ENCODE results near the gene HIVEP1.

HIVEP1 gene

DNA sequence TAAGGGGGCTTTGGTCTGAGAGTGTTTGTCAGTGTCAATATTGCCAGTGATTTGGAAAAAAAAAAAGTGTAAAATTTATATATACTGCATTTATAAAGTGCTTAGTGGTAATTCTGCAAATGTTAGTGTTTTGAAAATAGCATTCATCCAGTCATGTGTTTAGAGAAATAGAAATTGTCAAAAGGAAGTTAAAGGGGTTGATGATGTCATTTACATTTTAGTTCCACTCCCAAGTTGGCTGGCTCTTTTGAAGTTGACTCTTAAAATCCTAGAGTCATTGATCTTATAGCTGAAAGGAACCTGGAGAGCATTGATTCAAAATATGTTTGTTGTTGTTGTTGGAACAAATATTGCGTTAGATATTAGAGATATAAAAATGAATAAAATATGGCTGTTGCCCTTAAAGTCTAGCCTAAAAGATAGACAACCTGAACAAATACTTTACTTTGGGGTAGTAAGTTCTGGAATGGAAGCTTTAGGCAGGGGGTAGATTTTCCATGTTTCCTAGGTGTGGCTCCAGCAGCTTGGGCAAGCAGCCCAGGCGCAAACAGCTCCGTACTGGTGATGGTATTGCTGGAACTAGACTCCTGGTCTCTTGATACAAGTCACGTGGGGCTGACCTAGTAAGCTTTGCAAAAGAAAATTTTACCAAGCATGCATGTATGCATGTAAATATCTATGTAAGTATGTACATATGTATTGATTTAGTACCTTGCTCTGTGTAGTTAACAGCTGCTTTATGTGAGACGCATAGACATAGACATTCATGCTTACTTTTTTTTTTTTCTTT lies 46.3 kb downstream of the HIVEP1 start:
- DNase-seq = peak; percentile 48

DNA sequence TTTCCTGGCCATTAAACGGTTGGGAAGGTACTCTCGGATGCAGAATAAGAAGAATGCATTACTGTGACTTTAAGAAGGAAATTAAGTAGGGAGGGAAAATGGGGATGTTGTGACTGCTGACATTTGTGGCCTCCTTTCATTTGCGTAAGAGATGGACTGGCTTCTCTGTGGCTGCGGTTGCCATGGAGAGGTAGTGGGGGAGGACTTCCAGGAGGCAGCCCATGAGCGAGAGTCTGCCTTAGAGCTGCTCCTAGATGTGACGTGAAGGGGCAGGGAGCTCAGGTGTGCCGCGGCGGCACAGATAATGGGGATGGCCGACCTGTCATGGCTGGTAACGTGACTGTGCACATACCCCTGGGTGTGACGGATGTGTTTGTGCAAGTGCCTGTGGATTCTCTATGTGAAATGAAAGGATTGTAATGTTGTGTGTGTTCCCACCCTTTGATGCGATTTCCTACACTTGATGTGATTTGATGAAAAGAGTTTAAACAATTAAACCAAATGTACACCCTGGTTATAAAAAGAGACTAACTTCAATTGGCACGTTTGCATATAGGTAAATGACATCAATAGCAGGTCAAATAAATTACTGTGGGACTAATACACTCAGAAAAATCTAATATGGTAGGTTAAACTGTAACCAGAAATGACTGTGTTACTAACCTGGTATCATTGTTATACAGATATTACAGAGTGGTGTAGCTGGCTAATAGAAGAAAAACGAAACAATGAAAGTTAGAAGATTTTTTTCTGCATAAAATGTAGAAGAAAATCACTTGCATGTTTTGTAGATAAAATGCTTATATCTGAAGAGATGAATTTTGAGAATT lies 48.9 kb downstream of the HIVEP1 start:
- DNase-seq = peak; percentile 76

DNA sequence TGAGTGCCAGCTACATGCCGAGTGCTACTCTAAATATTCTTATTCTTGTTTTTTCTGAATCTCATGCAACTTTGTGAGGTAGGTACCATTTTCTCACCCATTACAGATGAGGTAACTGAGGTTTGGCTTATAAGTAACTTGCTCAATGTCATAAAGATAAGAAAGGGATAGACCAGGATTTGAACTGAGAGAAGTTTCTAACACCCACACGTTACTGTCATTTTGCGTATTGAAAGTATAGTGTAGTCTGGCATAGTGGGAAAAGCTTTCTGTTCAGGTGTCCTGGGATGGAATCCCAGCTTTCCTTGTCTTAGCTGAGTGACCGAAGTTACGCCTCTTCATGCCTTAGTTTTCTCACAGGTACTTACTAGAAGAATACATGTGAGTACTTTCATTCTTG lies 50.5 kb downstream of the HIVEP1 start:
- DNase-seq = no peak

DNA sequence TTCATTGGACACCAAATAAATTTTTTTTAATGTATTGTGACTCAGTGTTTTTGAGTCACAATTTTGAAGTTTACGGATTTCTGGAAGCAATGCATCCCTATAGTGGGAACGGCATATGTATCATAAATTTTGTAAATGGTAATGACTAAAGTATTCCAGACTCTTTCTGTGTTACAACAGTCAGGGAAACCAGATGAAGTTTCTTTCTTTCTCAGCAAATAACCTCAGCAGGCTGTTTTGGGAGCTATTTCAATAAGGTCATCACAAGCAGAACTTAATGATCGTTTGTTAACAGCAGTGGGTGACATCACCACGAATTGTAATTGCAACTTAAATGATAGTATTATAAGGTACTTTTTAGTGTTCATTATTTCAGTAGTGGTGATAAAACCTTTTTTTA lies 52.0 kb downstream of the HIVEP1 start:
- no peak for DNase-seq

DNA sequence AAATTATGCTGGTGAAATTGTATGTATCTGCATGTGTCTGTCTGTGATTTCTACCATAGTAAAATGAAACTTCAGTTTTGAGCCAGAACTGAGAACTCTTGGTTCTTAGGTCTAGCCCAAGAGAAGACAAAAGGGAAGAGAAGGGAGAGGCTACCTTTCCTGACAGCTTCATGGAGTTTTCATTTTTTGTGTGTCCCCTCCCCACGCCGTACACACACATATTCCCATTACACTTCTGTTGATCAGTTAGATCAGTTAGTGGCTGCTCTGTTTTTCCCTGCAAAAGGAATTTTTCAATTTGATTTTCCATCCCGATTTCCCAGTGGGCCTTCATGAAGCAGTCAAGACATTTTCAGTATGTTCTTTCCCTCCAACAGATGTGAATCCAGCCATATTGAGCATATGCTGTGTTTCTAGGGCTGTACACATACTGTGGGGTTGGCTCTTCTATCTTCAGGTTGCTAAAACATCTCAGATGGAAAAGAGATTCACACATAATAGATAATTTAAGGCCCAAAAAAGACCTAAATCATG lies 52.5 kb downstream of the HIVEP1 start:
- no peak for DNase-seq

DNA sequence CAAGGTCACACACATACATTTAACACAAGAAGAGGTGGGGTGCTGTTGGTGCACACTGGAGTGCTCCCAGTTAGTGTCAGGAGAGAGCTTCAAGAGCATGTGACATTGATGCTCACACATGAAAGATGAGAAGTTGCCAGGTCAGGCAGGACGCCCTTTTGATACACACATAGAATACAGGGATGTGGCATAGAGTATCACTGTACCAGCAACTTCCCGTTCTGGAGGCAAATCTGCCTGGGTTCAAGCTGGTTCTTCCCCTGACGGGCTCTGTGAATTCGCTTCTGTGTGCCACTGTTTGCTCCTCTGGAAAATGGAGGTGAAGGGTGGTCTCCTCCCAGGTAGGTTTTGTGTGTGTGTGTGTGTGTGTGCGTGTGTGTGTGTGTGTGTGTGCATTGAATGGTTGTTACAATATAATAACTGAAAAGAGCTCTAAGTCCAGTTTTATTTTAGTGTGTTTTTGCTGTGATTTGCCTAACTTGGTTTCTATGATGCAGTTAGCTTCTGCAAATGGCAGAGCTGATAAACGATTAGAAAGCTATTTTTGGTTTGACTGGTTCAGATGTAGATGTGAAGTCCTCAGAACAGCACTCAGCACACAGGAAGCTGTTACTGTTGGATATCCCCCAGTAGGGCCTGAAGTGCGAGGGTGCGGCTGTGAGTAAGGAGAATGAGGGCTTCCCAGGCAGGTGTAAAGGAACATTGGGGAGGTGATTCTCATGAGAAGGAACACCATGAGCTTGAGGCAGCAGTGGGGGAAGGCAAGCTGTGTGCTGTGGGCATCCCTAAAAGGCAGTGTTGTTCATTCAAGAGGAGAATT lies 53.4 kb downstream of the HIVEP1 start:
- DNase-seq = no peak

DNA sequence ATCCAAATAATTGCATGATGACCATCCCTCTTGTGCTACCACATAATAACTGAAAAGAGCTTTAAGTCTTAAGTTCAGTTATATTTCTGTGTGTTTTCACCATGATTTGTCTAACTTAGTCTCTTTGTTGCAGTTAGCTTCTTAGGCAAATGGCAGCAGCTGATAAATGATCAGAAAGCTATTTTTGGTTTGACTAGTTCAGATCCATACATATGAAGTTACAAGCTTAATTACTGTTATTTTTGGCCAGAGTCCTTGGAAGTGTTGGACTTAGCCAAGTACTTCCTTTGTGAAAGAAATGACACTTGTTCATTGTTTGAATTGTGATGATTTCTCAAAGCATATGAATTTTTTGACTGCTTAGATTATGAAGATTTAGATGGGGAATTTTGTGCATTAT lies 54.2 kb downstream of the HIVEP1 start:
- DNase-seq = no peak

DNA sequence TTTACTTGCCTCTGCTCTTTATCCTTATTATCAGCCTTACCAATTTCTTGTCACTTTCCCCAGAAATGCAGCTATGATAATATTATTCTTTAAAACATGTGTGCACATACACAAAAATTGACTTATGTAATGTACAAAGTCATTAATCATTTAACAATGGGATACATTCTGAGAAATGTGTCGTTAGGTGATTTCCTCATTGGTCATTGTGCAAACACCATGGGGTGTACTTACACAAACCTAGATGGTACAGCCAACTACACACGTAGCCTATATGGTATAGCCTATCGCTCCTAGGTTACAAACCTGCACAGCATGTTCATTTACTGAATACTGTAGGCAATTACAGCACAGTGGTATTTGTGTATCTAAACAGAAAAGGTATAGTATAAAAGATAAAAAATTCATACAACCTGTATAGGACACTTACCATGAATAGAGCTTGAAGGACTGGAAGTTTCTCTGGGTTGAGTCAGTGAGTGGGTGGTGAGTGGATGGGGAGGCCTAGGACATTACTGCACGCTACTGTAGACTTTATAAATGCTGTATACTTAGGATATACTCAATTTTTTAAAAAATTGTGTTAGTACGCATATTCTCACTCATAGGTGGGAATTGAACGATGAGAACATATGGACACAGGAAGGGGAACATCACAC lies 56.9 kb downstream of the HIVEP1 start:
- no peak for DNase-seq

DNA sequence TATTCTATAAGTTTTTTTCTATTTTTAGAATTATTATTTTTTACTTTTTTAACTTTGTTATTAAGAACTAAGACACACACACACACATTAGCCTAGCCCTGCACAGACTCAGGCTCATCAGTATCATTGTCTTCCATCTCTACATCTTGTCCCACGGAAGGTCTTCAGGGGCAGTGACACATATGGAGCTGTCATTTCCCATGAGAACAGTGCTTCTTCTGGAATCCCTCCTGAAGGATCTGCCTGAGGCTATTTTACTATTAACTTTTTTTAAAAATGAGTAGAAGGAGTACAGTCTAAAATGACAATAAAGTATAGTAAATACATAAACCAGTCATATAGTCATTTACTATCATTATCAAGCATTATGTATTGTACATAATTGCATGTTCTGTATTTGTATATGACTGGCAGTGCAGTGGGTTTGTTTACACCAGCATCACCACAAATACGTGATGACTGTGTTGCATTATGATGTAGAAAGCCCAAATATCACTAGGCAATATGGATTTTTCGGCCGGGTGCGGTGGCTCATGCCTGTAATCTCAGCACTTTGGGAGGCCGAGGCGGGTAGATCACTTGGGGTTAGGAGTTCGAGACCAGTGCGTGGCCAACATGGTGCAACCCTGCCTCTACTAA lies 57.9 kb downstream of the HIVEP1 start:
- no peak for DNase-seq

DNA sequence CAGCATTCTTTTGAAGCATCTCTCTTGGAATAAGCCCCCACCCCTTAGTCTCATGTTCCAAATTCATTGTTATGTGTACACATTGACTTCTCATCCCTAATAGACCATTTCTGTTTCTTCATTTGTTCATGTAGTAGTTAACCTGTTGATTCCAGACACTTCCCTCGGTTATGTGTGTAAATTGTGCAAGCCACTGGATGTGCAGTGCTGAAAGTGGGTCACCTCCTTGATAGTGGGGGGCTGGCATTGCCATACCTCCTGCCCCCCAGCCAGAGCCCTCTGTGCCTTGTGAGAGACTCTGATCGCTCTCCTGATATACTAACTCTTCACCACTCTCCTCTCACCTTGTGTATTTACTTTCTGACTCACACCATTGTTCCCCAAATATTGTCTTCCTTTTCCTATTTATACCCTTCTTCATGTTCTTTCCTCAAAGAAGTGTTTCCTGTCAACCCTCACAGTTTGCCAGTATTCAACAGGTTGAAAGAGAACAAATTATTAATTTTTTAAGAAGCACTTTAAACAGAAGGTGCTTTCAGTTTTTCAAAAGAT lies 59.0 kb downstream of the HIVEP1 start:
- no peak for DNase-seq

DNA sequence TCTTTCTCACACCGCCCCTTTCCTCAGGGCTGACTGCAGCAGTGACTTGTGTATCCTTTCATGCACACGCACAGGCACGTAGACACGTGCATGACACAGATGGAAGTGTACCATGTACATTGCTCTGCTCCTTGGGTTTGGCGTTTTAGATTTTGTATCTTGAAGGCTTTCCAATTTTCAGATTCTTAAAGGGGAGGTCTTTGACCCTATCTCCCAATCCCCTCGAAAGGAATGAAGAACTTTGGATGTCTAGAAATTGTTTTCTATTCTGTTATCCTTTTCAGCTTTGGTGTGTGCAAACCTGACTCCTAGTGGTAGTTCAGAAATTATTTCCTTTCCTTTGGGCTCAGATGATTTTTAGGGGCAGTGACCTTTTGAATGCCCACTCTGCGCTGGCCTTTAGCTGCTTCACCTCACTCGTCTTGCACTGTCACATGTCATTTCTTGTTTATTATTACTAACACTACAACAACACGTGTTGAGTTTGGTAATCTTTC lies 63.0 kb downstream of the HIVEP1 start:
- no peak for DNase-seq

DNA sequence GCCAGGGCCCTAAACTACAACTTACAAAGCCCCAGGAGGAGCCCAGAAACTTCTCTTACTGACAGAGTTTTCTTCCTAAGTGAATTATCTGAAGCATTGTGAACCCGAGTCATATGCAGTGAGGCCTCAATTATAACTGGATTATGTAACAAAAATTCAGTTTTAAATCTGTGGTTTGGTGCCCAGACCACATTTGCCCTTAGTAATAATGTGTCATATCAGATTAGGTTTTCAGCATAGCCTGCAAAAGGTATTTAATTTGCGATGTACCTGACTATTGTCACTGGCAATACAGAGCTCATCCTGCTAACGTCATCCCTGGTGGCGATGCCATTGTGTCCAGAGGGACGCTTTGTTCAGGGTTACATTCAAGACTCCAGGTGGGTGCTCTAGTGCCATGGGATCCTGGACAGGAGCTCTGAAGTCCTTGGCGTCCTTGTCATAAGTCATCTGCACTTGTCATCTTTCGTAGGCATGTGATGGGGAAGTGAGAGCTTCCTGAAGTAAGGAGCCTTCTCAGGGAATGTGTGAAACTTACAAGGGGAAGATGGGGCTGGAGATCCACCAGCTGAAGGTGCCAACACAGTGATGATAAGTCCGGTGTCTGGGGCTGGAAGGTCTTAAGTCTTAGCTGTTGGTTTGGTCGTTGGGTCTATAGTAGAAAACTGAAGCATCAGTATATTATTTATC lies 65.1 kb downstream of the HIVEP1 start:
- no peak for DNase-seq

DNA sequence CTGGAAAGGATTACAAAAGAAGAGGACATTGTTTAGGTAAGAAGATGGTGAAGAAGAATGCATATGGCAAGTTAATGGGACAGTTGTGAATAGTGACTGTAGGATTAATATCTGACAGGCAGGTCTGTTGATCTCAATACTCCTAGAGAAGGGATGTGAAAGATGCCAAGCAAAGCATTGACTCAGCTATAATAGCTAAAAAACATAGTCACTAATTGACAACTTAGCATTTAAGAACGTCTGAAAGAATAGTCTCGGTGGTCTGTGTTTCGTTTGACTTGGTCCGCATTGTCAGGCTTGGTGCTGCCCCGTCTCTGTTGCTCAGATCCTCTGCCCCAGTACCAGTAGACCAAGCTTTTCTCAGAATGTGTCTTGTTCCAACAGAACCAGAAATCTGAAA lies 65.9 kb downstream of the HIVEP1 start:
- DNase-seq = no peak

DNA sequence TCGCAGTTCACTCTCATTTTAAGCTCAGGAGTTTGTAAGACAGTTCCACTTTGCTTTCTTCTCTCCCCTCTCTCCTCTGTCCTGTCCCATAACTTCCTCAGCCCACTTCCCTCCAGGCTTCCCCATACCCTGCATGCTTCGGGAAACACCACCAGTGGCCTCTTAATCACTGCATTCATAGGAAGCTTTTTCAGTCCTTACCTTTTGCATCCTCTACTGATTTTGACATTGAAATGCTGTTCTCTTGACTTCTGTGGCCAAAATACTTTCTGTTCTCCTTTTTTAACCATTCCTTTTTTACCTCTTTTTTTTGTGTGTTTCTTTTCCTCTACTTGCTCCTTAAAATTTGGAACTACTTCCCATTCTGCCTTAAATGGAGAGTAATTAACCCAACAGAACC lies 69.7 kb downstream of the HIVEP1 start:
- DNase-seq = no peak

DNA sequence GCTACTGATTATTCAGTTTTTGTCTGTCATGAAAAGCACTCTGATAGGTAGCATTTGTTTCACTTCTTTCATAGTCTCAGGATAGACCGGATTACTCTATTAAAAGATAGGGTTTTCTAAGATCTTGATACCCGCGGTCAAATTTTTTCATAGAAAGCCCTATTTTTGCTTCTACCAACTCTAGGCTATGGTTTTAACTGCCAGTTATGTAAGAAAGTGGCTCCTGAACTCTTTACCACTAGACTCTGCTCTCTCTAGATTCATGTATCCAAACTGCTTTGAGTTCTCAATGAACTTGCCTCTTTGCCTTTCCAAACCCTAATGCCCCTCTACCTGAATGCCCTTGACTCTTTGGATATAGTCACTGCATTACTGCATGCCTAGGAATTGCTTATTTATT lies 70.3 kb downstream of the HIVEP1 start:
- no peak for DNase-seq

DNA sequence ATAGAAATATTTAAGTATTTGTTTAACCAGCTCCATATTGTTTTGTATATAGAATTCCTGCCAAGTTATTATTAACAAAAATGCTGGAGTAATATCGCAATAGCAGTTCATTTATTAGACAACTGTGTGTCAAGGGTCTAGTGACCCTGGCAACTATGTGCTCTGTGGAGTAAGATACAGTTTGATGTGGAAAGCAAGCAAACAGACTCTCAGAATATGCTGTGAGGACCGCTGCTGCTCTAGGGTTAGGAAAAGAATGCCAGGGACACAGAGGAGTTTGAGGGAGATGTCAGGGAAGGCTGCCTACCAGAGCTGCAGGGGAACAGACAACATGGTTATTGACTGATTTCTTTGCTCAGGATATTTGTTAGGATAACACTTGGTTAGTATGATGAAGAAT lies 71.2 kb downstream of the HIVEP1 start:
- DNase-seq = no peak

DNA sequence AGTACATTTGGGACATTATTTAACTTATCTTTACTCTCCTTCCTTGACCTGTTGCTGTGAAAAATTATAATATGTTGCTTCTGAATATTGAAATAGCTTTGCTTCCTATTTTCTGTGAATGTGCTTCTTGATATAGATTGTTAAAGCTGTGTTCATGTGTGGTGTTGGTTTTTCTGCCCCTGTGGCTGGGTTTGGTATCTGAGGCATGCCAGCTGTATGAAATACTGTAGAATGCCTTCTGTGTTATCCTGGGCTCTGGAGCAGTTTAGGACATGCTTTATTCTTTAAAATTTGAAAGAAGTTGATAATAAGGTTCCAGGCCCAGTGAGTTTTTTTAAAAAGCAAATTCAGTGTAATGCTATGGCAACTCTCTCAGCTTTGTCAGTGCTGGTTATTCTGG lies 71.7 kb downstream of the HIVEP1 start:
- DNase-seq = no peak

DNA sequence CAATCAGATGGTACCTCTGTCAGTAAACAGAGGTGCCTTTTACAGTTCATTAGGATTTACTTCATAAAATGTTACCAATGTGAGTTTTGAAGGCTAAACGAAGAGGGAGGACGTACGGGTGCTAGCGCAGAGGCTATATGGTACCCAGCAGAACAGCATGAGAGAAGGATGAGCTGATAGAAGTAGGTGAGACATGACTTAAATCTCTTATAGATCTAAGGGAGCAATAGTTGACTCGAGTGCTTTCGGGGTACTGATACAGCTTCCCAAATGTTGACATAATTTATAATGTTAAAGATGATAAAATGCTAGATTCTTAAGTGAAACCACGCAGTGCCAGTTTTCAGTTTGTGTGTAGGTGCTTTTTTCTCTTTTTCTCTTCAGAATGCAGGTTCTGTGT lies 72.6 kb downstream of the HIVEP1 start:
- DNase-seq = no peak

DNA sequence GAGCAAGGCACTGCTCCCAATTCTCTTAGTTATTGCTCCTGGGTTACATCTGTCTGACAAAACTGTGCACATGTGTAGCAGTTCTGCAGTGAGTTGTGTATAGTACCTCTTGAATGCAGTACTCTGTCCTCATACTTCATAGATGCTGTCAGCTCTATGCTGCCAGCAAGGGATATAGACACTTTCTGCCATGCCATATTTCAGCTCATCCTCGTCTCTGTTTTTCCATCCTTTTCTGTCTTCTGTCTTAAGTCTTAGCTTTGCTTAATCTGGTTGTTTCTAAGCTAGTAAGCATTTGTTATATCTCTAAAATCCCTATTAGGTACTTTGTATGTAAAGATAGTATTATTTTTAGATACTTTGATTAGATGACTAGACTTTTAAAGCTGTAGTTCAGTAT lies 76.4 kb downstream of the HIVEP1 start:
- DNase-seq = no peak

DNA sequence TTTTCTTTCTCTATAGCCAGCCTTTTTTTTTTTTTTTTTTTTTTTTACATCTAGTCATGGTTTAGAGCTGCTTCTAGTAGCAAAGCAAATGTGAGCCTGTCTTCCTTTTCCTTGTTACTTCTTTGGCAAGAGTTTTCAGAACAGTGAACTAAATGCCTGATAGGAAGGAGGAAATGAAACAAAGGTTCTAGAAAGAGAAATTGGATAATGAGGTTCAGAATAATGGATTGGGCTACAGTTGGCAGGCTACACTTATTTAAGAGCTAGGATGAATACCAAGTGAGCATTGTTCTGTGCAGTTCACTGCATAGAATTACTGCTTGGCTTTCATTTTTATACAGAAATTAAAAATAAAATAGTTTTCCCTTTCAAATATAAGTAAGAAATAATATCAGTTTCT lies 78.6 kb downstream of the HIVEP1 start:
- DNase-seq = no peak

DNA sequence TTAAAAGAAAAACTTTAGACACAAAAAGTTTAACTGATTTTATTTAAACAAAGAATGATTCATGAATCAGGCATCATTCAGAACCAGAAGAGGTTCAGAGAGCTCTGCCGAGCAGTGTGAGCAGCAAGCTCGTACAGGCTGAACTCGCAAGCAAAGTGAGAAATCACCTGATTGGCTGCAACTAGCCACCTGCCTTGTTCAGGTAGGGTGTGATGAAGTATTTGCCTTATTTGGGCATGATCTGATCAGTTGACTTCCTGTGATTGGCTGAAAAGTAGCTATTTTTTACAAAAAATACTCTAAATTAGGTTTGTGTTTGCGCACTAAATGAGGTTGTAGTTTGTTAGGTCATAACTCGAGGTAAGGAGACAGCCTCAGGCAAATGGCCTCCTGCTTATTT lies 80.7 kb downstream of the HIVEP1 start:
- no peak for DNase-seq
